B cell (primary cell): ENCODE results near the gene GIMAP5.

ENCODE experiments used
- EZH2 ChIP-seq: IDR thresholded peaks from 2 replicates; pipeline ENCODE4 v1.6.1; 2012; ENCODE audit warnings: borderline replicate concordance, low read depth, mild to moderate bottlenecking, moderate library complexity, low read length; ENCODE audit not compliant: insufficient read depth, poor library complexity, severe bottlenecking
- TF ChIP-seq, protein P1 (sequence below): fragments of 200-600 bp; IDR thresholded peaks from one replicate; pipeline ENCODE4 v1.8.0; 2022; ENCODE audit warnings: antibody characterized with exemption, mild to moderate bottlenecking

DNA sequence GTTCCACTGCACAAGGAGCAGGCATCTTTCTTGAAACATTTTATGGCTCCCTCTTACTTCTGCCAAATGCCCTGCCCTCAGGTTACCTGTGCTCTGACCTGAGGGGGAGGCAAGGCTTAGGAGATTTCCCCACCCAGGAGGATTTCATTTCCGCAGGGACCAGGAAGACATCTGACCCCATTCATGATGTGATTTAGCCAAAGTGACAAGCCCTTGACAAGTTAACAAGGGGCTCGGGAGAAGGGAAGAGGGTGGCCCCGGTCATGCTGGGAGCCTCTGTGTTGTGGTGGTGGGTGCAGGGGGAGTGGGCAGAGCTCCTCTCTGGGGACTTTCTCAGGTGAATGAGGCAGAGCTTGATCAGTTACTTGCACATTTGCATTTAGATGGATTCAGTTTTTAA is 18.9 kb downstream of the GIMAP5 start:
- TF ChIP-seq, protein P1, sequence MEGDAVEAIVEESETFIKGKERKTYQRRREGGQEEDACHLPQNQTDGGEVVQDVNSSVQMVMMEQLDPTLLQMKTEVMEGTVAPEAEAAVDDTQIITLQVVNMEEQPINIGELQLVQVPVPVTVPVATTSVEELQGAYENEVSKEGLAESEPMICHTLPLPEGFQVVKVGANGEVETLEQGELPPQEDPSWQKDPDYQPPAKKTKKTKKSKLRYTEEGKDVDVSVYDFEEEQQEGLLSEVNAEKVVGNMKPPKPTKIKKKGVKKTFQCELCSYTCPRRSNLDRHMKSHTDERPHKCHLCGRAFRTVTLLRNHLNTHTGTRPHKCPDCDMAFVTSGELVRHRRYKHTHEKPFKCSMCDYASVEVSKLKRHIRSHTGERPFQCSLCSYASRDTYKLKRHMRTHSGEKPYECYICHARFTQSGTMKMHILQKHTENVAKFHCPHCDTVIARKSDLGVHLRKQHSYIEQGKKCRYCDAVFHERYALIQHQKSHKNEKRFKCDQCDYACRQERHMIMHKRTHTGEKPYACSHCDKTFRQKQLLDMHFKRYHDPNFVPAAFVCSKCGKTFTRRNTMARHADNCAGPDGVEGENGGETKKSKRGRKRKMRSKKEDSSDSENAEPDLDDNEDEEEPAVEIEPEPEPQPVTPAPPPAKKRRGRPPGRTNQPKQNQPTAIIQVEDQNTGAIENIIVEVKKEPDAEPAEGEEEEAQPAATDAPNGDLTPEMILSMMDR: no peak
- TF ChIP-seq EZH2: no peak
